Measurements from ENCODE around the gene TDRD15. TPM values are rescaled to one million over a fixed set of nuclear protein-coding genes. Genes with fewer than 3 reads are reported as not detected.

The TDRD15 gene
- not detected in 2 replicates for total RNA-seq
- long read RNA-seq, result 0 reads

GRCh38 chr2:21123473-21124393 is at the start of gene TDRD15:
TSS of gene TDRD15 (plus strand) at chr2:21123968. CDS start at chr2:21137468, 13,500 bp downstream.
- no peak for TF ChIP-seq CTCF (IDR thresholded peaks at IDR 0.05)
- no peaks in the 10 kb centered on the region for H3K9me3 Mint-ChIP-seq (ENCODE audit: unreplicated experiment)
- H3K4me3 Mint-ChIP-seq (ENCODE audit: unreplicated experiment), result no peak within 1 kb of the TSS
- H3K27ac Mint-ChIP-seq (ENCODE audit: unreplicated experiment), result no peak within 1 kb of the TSS
- DNase-seq (ENCODE audit: extremely low spot score, unreplicated experiment), result peak; percentile 82
- no peaks in the 10 kb centered on the region for H3K4me1 Mint-ChIP-seq (ENCODE audit: unreplicated experiment)
- H3K36me3 Mint-ChIP-seq (ENCODE audit: unreplicated experiment), result no peaks in the 10 kb centered on the region
- H3K27me3 Mint-ChIP-seq (ENCODE audit: unreplicated experiment), result peaks cover 38% of the 10 kb centered on the region

- H3K36me3 Mint-ChIP-seq (ENCODE audit: unreplicated experiment), result no peaks in the 10 kb centered on the region
- no peak overlapping the region for H3K27ac Mint-ChIP-seq (ENCODE audit: unreplicated experiment)
- H3K27me3 Mint-ChIP-seq (ENCODE audit: unreplicated experiment), result peaks cover 20% of the 10 kb centered on the region
- TF ChIP-seq CTCF (IDR thresholded peaks at IDR 0.05), result no peak
- H3K9me3 Mint-ChIP-seq (ENCODE audit: unreplicated experiment), result no peaks in the 10 kb centered on the region
- H3K4me1 Mint-ChIP-seq (ENCODE audit: unreplicated experiment), result no peaks in the 10 kb centered on the region
- H3K4me3 Mint-ChIP-seq (ENCODE audit: unreplicated experiment), result no peak overlapping the region
- DNase-seq (ENCODE audit: extremely low spot score, unreplicated experiment), result no peak
Observed at GRCh38 chr2:21078296-21078695, 45.5 kb upstream of the TDRD15 start.

- H3K27me3 Mint-ChIP-seq (ENCODE audit: unreplicated experiment), result peaks cover 27% of the 10 kb centered on the region
- no peak overlapping the region for H3K4me3 Mint-ChIP-seq (ENCODE audit: unreplicated experiment)
- H3K9me3 Mint-ChIP-seq (ENCODE audit: unreplicated experiment), result no peaks in the 10 kb centered on the region
- H3K27ac Mint-ChIP-seq (ENCODE audit: unreplicated experiment), result no peak overlapping the region
- no peaks in the 10 kb centered on the region for H3K4me1 Mint-ChIP-seq (ENCODE audit: unreplicated experiment)
- DNase-seq (ENCODE audit: extremely low spot score, unreplicated experiment), result no peak
- TF ChIP-seq CTCF (IDR thresholded peaks at IDR 0.05), result no peak
- no peaks in the 10 kb centered on the region for H3K36me3 Mint-ChIP-seq (ENCODE audit: unreplicated experiment)
Observed at GRCh38 chr2:21083482-21083881, 40.3 kb upstream of the TDRD15 start.

GRCh38 chr2:21084401-21084800 is 39.4 kb upstream of the TDRD15 start:
- DNase-seq (ENCODE audit: extremely low spot score, unreplicated experiment), result no peak
- Mint-ChIP-seq H3K4me1 (ENCODE audit: unreplicated experiment) (no peaks in the 10 kb centered on the region), H3K27ac (ENCODE audit: unreplicated experiment) (no peak overlapping the region), H3K27me3 (ENCODE audit: unreplicated experiment) (peaks cover 33% of the 10 kb centered on the region), H3K4me3 (ENCODE audit: unreplicated experiment) (no peak overlapping the region), H3K9me3 (ENCODE audit: unreplicated experiment) (no peaks in the 10 kb centered on the region), H3K36me3 (ENCODE audit: unreplicated experiment) (no peaks in the 10 kb centered on the region)
- no peak for TF ChIP-seq CTCF (IDR thresholded peaks at IDR 0.05)

- Mint-ChIP-seq H3K4me3 (ENCODE audit: unreplicated experiment) (no peak overlapping the region), H3K4me1 (ENCODE audit: unreplicated experiment) (no peaks in the 10 kb centered on the region), H3K9me3 (ENCODE audit: unreplicated experiment) (no peaks in the 10 kb centered on the region), H3K36me3 (ENCODE audit: unreplicated experiment) (no peaks in the 10 kb centered on the region), H3K27ac (ENCODE audit: unreplicated experiment) (no peak overlapping the region), H3K27me3 (ENCODE audit: unreplicated experiment) (peaks cover 37% of the 10 kb centered on the region)
- TF ChIP-seq CTCF (IDR thresholded peaks at IDR 0.05), result no peak
- no peak for DNase-seq (ENCODE audit: extremely low spot score, unreplicated experiment)
Observed at GRCh38 chr2:21092308-21092869, 31.4 kb upstream of the TDRD15 start.

Measured in osteocyte (in vitro differentiated cells).